Fibroblast of skin of scalp (primary cell): ENCODE data around the gene TBC1D22A.
"Not testable (repeated sequence)": the region's sequence is repeated elsewhere in the genome, so short reads cannot be mapped to it uniquely, and the experiment has no call there.

Experiments
- DNase-seq: peaks from one replicate; pipeline ENCODE4 v3.0.0-alpha.2; 2013

The TBC1D22A gene

GRCh38 chr22:46976143-46976542, 213.7 kb downstream of the TBC1D22A start:
- DNase-seq = no peak

DNA sequence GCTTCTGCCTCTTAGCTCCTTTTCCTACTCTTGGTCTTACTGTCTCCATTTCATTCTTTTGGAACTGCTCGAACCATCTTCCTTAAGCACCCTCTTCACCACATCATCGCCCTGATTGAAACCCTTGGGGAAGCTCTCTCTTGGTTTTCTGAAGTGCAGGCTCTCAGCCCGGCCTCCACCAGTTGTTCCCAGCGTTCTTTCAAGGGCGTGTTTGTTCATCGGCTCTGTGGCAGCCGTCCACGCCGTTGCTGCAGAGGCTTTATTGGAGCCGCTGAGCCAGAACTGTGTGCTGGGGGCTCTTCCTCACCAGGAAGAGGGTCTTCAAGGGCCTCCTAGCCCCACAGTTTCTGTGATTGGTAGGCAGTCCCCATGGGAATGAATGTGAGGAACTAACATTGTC, 214.1 kb downstream of the TBC1D22A start:
- no peak for DNase-seq

DNA sequence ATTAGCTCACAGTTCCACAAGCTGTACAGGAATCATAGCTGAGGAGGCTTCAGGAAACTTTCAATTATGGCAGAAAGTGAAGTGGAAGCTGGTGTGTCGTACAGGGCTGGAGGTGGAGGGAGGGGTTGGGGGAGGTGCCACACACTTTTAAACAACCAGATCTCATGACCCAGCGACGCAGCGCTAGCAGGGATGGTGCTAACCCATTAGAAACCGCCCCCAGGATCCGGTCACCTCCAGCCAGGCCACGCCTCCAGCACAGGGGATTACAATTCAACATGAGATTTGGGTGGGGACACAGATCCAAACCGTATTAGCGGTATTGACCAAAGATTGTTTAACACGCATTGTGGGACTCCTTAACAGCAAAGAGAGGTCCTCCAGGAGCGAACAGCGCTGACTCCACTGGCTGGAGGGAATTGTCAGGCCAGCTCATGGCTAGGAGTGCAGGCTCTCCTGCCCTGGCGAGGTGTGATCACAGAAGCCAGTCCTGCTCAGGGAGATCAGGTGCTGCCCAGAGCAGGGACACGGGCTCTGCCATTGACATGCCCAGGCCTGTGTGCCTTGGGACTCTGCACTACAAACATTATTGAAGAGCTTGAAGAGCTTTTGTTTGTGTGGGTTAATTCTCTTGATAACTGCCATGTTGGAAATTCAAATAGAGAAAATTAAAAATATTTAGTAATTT, 215.3 kb downstream of the TBC1D22A start:
- DNase-seq = no peak

GRCh38 chr22:46978668-46979067, 216.2 kb downstream of the TBC1D22A start:
- DNase-seq = not testable (repeated sequence)

DNA sequence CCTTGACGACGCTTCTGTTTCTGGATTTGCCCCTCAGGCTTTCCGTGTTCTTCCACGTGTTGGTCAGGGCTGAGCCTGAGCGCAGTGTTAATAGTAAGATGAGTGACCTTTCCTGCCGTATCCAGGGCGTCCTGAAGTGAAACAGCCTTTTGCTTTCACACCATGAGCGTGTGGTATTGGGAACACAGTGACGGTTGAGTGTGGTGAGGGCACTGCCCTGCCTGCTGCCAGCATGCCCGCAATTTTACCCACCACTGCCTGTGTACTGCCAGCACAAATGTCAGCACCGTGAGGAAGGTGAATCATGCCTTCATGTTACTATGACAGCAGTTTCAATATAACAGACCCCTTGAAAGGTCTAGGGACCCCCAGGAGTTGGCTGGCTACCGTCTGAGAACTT, 217.1 kb downstream of the TBC1D22A start:
- DNase-seq = no peak

- no peak for DNase-seq
Measured at GRCh38 chr22:46980392-46980791, 217.9 kb downstream of the TBC1D22A start.

DNA sequence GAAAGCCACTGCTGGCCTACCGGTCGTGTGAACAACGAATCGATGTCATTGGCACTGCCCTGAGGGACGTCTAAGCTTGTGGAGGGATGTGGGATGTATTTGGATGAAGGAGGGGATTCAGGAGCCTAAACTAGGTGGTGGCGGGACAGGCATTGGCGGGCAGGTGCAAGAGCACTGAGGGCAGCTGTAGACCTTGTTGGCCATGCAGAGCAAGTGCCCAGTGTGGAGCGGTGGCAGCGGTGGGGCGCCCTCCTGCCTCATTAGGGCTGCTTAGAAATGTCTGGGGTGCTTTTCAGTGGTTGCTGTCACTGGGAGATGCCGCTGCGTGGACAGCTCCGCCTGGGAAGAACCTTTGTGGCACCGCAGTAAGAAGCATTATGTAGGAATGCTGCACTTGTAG, 220.2 kb downstream of the TBC1D22A start:
- no peak for DNase-seq

GRCh38 chr22:46983046-46983445, 220.6 kb downstream of the TBC1D22A start:
- no peak for DNase-seq

GRCh38 chr22:46984751-46985506, 222.5 kb downstream of the TBC1D22A start:
- DNase-seq = peak; percentile 75

DNA sequence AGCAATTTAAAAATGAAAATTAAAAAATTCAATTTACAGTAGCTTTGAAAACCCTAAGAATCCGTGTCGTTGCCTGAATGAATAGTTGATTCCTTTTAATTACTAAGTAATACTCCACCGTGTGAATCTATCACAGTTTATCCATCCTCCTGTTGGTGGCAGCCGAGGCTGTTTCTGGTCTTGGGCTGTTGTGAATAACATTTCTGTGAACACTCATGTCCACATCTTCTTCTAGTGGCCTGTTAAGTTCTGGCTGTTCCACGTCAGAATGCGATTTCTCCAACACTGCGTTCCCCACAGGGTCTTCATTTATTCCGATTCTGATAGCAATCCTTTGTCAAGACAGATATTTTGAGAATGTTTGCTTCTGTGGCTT, 223.0 kb downstream of the TBC1D22A start:
- no peak for DNase-seq

GRCh38 chr22:46986788-46987187, 224.3 kb downstream of the TBC1D22A start:
- DNase-seq = no peak

GRCh38 chr22:46990937-46991550, 228.6 kb downstream of the TBC1D22A start:
- no peak for DNase-seq

DNA sequence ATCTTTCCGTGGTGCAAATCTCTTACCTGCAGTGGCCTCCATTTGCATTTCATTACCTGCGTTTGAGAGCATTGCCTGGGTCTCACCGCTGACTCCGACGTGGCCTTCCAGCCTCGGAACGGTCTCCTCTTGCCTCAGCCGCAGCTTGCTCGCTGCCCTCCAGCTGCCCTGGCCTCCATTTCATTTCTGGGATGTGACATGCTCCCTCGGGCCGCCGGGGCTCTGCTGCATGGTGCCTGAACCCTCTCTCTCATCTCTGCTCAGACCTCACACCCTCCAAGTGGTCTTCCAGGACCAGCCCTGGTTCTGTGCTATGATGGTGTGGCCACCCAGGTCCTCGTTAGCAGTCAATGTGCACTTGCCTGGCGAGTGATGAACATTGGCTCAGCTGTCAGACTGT, 229.2 kb downstream of the TBC1D22A start:
- DNase-seq = no peak

DNA sequence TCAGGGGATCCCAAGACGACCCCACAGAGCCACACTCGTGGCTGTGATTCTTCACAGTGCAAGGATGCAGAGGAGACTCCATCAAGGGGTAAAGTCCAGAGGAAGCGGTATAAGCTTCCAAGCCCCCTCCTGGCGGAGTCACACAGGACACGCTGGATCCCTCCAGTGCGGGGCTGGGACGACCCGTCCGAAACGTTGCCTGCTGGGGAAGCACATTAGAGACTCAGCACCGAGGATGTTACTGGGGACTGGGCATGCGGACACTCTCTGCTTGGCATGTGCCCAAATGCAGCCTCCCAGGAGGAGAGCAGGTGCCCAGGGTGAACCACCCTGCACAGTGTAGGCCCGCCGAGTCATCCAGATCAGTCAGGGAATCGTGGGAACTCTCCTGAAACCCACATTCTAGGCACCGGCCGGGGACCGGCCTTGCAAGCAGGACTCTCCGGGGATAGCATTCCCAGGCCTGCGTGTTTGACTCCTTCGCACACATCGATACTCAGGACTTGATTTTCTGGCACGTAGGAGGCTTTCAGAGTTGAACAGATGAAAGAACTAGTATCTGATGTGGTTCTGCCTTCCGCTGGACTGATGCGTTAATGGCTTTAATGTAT, 229.8 kb downstream of the TBC1D22A start:
- DNase-seq = no peak

DNA sequence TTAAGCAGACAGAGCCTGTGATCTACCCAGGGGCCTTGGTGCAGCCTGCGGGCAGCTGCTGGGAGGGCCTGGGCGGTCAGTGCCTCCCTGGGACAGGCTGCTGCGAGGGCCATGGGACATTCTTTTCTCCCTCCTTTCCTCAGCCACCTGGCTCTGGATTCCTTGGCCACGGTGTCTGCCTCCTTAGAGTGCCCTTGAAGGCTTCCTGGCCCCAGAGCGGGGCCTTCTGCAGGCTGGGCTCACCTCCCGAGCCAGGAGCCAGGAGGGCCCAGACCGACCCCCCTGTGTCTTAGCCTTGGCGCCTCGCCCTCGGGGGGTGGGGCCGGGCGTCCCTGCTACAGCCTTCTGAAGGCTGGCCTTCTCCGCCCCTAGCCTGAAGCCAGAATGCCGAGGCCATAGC, 231.2 kb downstream of the TBC1D22A start:
- no peak for DNase-seq

GRCh38 chr22:46994265-46994664, 231.8 kb downstream of the TBC1D22A start:
- no peak for DNase-seq

DNA sequence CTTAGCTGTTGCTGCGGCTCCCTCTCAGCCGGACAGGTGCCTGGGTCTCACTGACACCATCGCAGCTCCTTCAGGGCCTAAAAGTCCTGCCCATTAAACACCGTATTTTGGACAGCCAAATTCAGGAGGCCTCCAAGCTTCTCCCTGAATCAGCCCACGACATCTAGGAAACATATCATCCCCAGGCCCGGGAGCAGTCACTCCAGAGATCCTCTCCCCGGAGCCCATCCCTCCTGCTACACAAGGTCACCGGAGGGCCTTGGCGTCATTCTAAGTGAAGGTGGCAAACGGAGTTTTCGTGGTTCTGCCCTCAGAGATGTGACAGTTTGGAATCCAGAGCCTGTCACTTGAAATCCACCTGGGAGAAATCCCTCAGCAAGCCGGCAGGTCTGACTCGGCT, 232.5 kb downstream of the TBC1D22A start:
- no peak for DNase-seq

GRCh38 chr22:46995501-46996360, 233.3 kb downstream of the TBC1D22A start:
- DNase-seq = no peak

DNA sequence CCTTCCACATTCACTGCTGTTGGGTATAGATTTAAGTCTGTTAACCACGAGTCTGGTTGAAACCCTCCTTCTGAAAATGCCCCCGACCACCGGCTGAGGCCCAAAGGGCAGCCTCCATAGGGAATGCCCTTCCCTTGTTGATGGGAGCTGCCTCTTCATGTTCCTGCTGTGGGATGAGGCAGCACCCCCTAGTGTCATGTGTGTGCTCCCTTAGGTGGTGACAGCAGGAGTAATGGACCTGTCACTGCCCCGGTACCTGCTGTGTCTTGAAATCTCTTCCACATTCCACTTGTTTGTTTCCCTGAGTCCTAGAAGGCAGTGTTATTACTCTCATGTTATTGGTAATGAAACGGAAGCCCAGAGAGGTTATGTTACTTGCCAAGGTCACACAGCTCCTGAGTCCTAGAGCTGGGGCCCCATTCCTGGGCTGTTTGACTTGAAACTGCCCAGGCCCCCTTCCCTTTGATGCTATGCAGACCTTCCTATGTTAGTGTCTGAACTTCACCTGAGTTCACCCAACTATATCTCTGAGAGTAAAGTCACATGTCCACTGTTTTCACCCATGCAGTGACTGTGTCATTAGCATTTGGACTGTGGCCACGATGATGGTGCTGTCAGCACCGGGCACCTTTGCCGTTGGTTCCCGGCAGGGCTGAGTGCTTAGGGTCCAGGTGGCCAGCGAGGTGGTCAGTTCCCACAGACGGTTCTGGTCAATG, 234.3 kb downstream of the TBC1D22A start:
- no peak for DNase-seq

DNA sequence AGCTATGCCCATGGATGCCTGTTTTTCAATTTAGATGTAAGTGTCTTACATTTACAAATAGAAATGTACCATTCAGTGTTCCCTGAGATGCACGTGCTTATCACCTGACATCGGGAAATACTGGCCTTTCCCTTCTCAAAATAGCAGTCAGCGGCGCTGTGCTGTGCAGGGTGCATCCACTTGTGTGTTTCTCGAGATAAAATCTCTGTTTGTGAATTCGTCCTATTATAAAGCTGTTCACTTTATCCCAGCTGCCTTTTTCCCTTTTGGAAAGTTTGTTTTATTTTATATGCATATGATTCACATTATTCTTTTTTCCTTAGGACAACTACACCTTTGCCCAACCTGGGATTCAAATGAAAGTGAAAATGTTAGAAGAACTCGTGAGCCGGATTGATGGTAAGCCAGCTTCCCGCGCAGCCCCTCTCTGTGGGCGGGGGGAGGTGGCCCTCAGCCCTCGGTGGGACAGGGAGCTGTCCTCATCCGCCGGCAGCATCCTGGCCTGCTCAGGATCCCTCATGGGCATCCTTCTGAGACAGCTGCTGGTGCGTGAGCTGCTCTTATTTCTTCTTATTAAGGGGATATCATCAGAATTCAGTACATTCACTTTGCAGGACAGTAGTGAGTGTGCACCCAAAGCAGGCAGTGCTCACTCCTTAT, 235.0 kb downstream of the TBC1D22A start:
- DNase-seq = no peak

DNA sequence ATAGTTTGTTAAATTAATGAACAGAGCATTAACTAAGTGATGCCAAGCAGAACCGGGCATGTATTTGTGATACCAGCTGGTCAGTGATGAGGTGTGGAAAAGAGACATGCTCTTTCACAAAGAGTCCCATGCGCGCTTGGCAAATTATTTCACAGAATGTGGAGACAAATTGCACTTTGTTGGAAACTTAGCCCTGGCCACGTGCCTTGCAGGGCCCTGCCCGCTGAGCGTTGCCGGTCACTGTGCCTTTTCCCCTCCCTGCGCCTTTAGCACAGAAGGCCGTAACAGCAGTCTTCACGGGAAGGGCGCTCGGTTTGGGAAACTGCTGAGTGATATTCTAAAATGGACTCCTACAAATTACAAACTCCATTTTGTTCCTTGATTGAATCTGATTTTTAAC, 235.9 kb downstream of the TBC1D22A start:
- no peak for DNase-seq
